Ovary (tissue), 9 donors: ENCODE results near the gene TANC1. TPM values are rescaled to one million over a fixed set of nuclear protein-coding genes. Genes with fewer than 3 reads are reported as not detected.

Experiments used
- DNase-seq, 5 donors: peaks; one replicate each; pipeline ENCODE4 v3.0.0-alpha.2; 2019 to 2020
- H3K27ac ChIP-seq, 2 donors: fragments of 200-600 bp; one replicate each; pipeline versions ENCODE4 v1.5.1 to v1.8.0; 2019 to 2022
- H3K27me3 ChIP-seq: fragments of 200-600 bp; one replicate; pipeline ENCODE4 v1.8.0; 2022
- H3K36me3 ChIP-seq: fragments of 200-600 bp; sonication (generic); one replicate; pipeline ENCODE4 v1.5.1; 2019
- H3K4me1 ChIP-seq: one replicate; pipeline ENCODE4 v1.8.1; 2013; ENCODE audit warnings: mild to moderate bottlenecking, moderate library complexity; ENCODE audit not compliant: insufficient read depth
- H3K4me3 ChIP-seq: fragments of 200-600 bp; sonication (generic); one replicate; pipeline ENCODE4 v1.5.1; 2017
- H3K9me3 ChIP-seq, 2 donors: fragments of 200-600 bp in 1 of 2; sonication (generic) in 1 of 2; one replicate each; pipeline versions ENCODE4 v1.5.1 to v1.8.1; 2013 to 2019; ENCODE audit warnings: mild to moderate bottlenecking in 1 of 2, moderate library complexity in 1 of 2
- CTCF ChIP-seq, 3 donors: fragments of 450-650 bp in 2 of 3; fragments of 200-600 bp in 1 of 3; IDR thresholded peaks; one replicate each; pipeline versions ENCODE4 v1.5.1 to v1.8.0; 2016 to 2022; ENCODE audit warnings: antibody characterized with exemption in 3 of 3, mild to moderate bottlenecking in 1 of 3
- EP300 ChIP-seq: sonication (generic); formaldehyde crosslinking; IDR thresholded peaks from one replicate; pipeline ENCODE4 v1.6.1; 2017; ENCODE audit warnings: antibody characterized with exemption
- POLR2A ChIP-seq: fragments of 450-650 bp; IDR thresholded peaks from one replicate; pipeline ENCODE4 v1.6.1; 2017; ENCODE audit warnings: antibody characterized with exemption, mild to moderate bottlenecking, moderate library complexity
- WGBS, 3 donors: extraction: QIAGEN DNeasy Blood & Tissue Kit in 1 of 3; methylation state at CpG; one replicate each; pipeline versions ENCODE4 v1.1.5 to v1.1.7; 2013 to 2017; 5-methylcytosine and 5-hydroxymethylcytosine counted together
- intact Hi-C, 4 donors: fragments of 100-400 bp; cut with DNase I; formaldehyde crosslinking; loops; one replicate each; pipeline versions ENCODE4 v1.11.0 to v1.15.1; 2022 to 2023
- polyA plus RNA-seq, 2 donors: library from polyadenylated mRNA; stranded (reverse); fragments of 200-250 nt in 1 of 2; fragments of 350-450 nt in 1 of 2; fragmentation: Illumina TruSeq in 1 of 2; extraction: RNeasy Lipid Tissue Mini Kit (QIAGEN cat#74804) in 1 of 2; gene quantifications; one replicate each; pipeline ENCODE4 v1.2.3, GENCODE V29; 2013 to 2014
- total RNA-seq, 7 donors: library from RNA; depleted of rRNA in 2 of 7; stranded (reverse); fragments of >200 nt in 2 of 7; fragmentation: NEBNext Ultra II Directional in 3 of 7; extraction: Animal tissue kit (Norgen Biotek cat#: 25700) in 3 of 7; gene quantifications; one replicate each; pipeline versions ENCODE4 v1.1.0 to v1.2.4, GENCODE V29; 2016 to 2023
- donor health status: DM: no; HTN: no; CAD: no; lungs with moderate emphysema.
- donor health status: DM: no; HTN: no; CAD: no.
- donor health status: Bipolar disorder and iron deficiency.
- donor health status: DM: yes; HTN: yes; CAD: no.
- donor health status: DM: no; HTN: no; CAD: no.
- donor health status: DM: yes; HTN: yes; CAD: no.

The TANC1 gene
- total and polyA plus RNA-seq, 9 donors = 12.2 to 39.2 (median 25.8) TPM

- Histone ChIP-seq H3K27me3 (no peaks in the 10 kb centered on the region), H3K27ac (no peak overlapping the region), H3K4me1 (no peaks in the 10 kb centered on the region), H3K36me3 (no peaks in the 10 kb centered on the region), H3K9me3 (no peaks in the 10 kb centered on the region), H3K4me3 (no peak overlapping the region)
- WGBS, 3 donors = 35 to 57% (median 45%) methylated on average over 6 of the region's 6 CpGs
- TF ChIP-seq POLR2A = no peak
- TF ChIP-seq CTCF (IDR thresholded peaks at IDR 0.05) = no peak
- TF ChIP-seq EP300 = no peak
- intact Hi-C loops = no loop called here
- DNase-seq = no peak
Observed at GRCh38 chr2:159187106-159187505, 218.7 kb downstream of the TANC1 start.

GRCh38 chr2:159188449-159188848, 220.0 kb downstream of the TANC1 start:
- intact Hi-C loops = no loop called here
- DNase-seq = no peak
- Histone ChIP-seq H3K27ac (no peak overlapping the region), H3K9me3 (no peaks in the 10 kb centered on the region), H3K4me3 (no peak overlapping the region), H3K4me1 (no peaks in the 10 kb centered on the region), H3K36me3 (no peaks in the 10 kb centered on the region), H3K27me3 (no peaks in the 10 kb centered on the region)
- TF ChIP-seq POLR2A (no peak), EP300 (no peak), CTCF (IDR thresholded peaks at IDR 0.05) (no peak)
- WGBS, 3 donors = 74 to 90% (median 83%) methylated on average over 4 of the region's 4 CpGs

GRCh38 chr2:159192371-159192918, 224.0 kb downstream of the TANC1 start:
- Histone ChIP-seq H3K36me3 (no peaks in the 10 kb centered on the region), H3K9me3 (no peaks in the 10 kb centered on the region), H3K4me3 (no peak overlapping the region), H3K27ac (no peak overlapping the region), H3K4me1 (no peaks in the 10 kb centered on the region), H3K27me3 (no peaks in the 10 kb centered on the region)
- intact Hi-C loops = no loop called here
- DNase-seq = no peak
- no peak for TF ChIP-seq CTCF (IDR thresholded peaks at IDR 0.05)
- 94 to 96% (median 94%) methylated on average over 12 of the region's 12 CpGs for WGBS, 3 donors

- Histone ChIP-seq H3K36me3 (no peaks in the 10 kb centered on the region), H3K27ac (no peak overlapping the region), H3K4me3 (no peak overlapping the region), H3K4me1 (no peaks in the 10 kb centered on the region), H3K27me3 (no peaks in the 10 kb centered on the region), H3K9me3 (no peaks in the 10 kb centered on the region)
- intact Hi-C loops = no loop called here
- TF ChIP-seq CTCF (IDR thresholded peaks at IDR 0.05) = no peak
- DNase-seq = no peak
- WGBS, 3 donors = 90 to 95% (median 91%) methylated on average over 4 of the region's 4 CpGs
Observed at GRCh38 chr2:159193791-159194190, 225.4 kb downstream of the TANC1 start.

- Histone ChIP-seq H3K27ac (no peak overlapping the region), H3K4me1 (no peaks in the 10 kb centered on the region), H3K4me3 (no peak overlapping the region), H3K36me3 (no peaks in the 10 kb centered on the region), H3K9me3 (no peaks in the 10 kb centered on the region), H3K27me3 (no peaks in the 10 kb centered on the region)
- intact Hi-C loops = no loop called here
- no peak for DNase-seq
- WGBS, 3 donors = 89 to 96% (median 93%) methylated on average over 10 of the region's 10 CpGs
- TF ChIP-seq POLR2A (no peak), EP300 (no peak), CTCF (IDR thresholded peaks at IDR 0.05) (no peak)
Observed at GRCh38 chr2:159194241-159194640, 225.8 kb downstream of the TANC1 start.
